Activated CD4-positive, alpha-beta T cell treated with anti-CD3 and anti-CD28 coated beads, Interleukin-2, amount 50 U/mL, for 48 hours (primary cell): Measurements from ENCODE around the gene CUL2.
"Not testable (repeated sequence)": the region's sequence is repeated elsewhere in the genome, so short reads cannot be mapped to it uniquely, and the experiment has no call there.

Experiments used
- DNase-seq, 2 experiments: peaks; one replicate each; pipeline ENCODE4 v3.0.0-alpha.2; 2020

The CUL2 gene

DNA sequence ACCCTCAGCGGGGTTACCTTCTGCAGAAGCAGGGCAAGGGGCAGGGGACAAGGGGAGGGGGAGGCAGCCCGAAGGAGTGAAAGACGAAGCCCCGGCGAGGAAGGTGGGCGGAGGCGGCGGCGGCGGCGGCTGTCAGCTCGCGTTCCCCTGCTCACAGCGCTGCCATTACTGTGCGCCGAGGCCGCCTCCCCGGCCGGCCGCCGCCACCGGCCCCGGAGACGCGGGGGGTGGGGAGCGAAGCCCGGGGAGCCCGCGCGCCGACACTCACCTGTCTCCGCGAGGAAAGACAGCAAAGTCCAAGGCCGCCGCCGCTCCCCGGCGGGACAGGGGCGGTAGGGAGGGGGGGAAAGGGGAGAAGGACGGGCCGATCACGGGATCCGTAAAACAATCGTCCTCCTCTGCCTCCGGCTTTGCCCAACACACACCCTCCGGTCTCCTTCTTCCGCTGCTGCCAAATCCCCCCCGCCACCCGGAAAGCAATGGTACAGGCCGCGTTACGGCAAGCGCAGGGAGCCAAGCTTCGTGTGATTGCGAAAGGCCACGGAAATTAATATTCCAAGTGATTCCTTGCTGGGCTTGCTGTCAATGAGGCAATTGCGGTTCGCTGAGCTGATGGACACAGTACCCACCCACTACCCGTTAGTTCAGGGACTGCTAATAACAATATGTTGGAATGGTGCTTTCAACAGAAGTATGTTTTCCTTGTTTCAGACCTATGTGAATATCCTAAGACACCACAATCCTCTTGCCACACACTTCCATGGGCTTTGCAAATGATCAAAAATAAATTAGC is at the start of gene CUL2:
Gene CUL2 (minus strand): TSS at position 180 of the 793 bp plus-strand sequence. CDS start 19,024 bp downstream, outside the sequence.
- DNase-seq = peak; percentile 91 to 95

DNA sequence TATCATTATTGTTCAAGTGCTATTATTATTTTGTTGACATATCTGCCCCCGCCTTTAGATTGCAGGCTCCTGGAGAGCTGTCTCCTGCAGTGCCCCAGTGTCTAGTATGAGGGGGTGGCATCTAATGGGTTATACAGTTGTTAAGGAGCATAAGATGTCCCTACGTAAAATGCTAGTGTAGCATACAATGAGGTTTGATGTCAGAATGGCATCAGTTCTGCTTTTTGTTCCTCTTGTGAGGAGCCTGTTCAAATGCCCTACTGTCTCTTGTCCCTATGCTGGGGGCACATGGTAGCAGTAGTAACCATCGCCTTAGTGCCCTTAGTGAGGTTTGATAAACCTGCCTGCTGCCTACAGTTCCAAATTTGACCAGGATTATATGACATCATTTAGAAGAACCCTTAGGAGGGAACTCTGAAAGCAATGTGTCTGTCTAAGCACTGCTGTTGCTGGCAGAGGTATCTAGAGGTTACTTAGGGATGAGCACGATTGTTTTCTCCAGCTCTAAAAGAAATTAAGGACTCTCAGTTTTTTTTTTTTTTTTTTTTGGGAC is 46.2 kb upstream of the CUL2 start:
- DNase-seq = no peak

DNA sequence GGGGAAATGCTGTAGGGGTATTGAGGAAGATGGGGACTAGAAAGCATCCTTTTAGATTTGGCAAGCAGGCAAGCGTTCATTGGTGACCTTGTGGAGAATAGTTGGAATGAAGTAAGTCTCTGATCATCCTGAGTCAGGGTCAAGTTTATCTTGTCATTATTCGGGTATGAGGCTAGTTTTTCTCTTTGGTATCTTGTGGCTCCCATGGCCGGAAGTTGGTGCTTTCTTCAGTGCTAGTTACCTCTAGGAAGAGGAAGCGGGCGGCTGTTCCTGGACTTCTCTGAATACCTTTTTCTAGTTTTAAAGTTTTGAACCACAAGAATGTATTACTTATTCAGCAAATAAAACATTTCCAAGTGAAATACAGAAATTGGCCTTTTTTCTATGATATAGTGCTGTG is 45.7 kb upstream of the CUL2 start:
- peak in 1 of 2 experiments; percentile 32 for DNase-seq

DNA sequence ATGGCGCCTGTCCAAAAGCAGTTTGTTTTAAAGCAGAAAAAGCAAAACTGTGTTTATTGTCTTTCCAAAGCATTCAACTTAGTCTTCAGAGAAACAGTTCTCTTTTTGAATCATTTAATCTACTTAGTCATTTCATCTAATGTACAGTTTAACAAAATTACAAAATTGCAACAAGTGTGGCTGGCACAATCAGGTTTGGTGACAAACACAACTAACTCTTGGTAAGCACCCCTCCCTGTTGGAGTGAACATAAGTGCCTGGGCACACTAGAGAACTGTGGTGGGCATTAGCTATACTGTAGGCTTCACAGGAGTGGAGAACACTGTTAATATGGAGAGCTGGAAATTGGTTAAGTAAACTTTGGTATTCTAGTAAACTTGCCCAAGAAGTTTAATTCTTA is 43.4 kb upstream of the CUL2 start:
- DNase-seq = no peak

DNA sequence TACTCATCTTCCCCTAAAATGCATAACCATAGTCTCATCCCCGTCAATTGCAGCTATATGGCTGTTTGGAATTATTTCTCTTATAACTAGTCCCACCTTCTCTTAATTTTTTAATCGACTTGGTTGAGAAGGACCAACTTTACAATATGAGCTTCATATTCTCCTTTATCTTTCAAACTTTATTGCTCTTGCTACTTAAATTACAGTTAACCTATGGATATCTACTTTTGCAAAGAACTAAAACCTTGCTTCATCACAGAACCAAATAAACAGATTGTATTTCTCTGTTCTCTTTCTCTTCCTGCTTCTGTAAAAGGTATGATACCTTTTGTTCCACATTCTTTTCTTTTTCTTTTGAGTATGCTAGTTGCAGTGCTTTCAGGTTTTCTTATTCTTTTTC is 42.6 kb upstream of the CUL2 start:
- no peak for DNase-seq

DNA sequence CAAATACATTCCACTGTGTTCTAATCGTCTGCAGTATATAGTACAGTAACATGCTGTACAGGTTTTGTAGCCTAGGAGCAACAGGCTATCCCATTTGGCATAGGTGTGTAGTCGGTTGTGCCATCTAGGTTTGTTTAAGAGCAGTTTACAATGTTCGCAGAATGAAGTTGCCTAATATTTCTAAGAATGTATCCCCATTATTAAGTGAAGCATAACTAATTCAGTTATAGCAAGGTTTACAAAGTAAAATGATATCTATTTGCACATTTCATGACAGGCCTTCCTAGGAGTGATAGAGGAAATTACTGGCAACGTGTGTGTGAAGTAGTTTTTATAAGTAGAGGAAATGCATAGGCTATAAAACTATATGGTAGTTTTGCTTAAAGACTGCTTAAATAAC is 40.5 kb upstream of the CUL2 start:
- DNase-seq = no peak

DNA sequence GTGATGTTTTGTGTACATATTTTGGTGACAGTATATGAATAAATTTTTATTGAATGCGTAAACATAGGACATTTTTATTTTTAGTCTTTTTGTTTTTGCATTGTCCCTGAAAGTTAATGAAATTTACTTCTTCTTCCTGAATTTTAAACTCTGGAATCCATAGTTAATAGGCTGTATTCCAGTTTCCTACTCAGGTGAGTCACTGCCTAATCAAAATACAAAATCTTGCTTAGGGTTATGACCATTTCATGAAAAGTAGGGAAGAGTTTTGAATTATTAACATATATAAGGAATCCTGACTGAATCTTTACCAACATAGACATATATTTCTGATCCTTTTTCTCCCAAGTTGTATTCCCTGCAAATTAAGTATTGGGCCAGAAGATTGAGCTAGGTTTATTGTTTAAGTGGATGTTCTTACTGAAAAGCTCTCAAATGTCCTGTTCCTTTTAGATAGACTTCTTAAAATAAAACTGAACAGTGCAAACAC is 39.1 kb upstream of the CUL2 start:
- no peak for DNase-seq

DNA sequence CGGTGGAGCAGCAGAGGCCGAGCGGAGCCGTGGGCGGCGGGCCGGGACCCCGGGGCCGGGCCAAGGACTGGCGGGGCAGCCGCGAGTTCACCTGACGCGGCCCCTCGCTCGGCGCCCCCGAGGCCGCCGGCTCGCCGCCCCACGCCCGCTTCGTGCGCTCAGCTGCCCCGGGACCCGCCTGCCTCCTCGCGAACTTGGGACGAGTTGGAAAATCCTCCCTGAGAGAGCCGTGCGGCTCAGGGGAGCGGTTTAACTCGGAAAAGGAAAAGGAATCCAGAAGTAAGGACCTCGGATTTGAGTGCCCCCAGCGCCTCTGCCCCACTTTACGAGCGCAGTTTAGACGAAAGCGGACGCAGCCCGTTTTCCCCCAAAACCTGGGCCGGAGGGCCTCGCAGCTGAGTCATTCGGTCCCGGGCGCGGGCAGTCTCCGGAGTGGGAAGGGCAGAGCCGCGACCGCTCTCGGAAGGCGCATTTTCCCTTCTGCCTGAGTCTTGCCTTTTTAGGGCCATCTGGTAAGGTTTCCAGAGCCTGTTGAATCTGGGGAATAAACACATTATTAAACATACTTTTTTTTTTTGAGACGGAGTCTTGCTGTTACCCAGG is 37.2 kb upstream of the CUL2 start:
- peak; percentile 66 to 75 for DNase-seq

DNA sequence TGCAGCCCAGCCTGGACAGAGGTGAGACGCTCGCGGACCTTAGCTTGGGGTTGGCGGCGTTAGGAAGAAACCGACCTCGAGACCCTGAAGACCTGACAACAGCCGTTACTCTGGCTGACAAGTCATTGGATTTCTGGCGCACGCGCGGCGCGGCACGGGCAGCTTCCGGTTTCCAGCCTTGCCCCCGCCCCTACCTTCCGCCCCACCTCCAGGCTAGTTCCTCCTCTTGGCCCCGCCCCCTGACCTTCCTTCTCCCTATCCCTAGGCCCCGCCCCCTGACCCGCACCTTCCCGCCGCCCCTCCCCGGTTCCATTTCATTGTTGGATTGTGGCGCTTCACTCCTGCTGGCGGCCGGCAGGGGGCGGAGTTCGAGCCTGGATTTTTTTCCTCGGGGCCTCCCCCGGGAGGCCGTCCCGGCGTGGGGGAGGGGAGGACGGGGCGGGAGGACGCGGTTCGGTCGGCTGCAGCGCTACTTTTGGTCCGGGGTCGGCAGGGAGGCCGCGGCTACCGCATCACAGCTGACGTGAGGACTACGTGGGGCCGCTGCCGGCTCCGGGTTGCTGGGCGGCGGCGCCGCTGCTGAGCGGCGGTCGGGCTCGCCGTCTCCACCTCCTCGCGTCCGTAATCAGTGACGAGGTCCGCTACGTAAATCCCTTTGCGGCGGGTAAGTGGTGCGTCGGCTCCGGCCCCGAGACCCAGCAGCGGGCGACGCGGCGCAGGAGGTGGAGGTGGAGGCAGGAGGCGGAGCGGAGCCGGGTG is 36.6 kb upstream of the CUL2 start, which contains the start of gene CREM:
Gene CREM (plus strand): TSS at position 317 of the 759 bp plus-strand sequence. CDS start 10,990 bp downstream, outside the sequence.
- DNase-seq = peak; percentile 100

DNA sequence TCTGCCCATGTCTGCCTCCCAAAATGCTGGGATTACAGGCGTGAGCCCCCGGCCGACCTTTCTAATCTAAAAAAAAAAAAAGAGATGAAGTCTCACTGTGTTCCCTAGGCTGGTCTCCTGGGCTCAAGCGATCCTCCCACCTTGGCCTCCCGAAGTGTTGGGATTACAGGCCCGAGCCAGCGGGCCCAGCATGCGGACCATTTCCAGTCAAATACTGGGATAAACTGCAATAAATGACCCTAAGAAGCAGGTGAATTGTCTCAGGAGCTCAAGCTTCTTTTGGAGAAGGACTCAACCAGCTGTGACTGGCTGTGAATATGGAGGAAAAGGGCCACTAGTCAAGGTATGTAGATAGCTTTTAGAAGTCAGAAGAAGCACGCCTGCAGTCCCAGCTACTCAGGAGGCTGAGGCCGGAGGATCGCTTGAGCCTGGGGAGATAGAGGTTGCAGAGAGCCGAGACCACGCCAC is 36.0 kb upstream of the CUL2 start:
- no peak for DNase-seq

DNA sequence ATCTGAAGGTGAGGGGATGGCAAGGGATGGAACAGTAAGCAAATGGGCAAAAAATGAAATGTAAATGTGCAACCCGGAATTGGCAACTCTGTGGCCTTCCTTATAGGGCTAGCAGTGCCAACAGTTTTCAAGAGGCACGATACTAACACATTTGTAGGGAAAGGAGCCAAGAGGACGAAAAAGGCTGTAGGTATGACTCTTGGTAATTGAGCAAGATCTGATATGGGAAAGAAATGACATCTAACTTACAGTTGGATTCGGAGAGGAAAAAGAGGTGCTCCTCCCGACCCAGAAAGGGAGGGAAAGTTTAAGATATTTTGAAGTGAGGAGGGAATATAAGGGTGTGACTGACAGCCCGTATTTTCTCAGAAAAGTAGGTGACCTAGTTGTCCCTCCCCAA is 34.4 kb upstream of the CUL2 start:
- DNase-seq = no peak

DNA sequence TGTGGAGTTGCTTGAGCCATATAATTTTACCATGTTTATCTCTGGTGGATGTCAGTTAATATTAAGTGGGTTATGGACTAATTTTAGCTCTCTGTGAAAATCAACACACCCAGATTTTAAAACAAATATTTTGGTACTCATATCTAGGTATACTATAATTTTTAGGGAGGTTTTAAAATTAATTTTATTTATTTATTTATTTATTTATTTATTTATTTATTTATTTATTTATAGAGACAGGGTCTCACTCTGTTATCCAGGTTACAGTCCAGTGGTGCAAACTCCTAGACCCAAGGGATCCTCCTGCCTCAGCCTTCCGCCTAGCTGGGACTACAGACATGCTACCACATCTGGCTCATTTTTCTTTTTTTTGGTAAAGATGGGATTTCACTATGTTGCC is 29.2 kb upstream of the CUL2 start:
- DNase-seq = no peak

DNA sequence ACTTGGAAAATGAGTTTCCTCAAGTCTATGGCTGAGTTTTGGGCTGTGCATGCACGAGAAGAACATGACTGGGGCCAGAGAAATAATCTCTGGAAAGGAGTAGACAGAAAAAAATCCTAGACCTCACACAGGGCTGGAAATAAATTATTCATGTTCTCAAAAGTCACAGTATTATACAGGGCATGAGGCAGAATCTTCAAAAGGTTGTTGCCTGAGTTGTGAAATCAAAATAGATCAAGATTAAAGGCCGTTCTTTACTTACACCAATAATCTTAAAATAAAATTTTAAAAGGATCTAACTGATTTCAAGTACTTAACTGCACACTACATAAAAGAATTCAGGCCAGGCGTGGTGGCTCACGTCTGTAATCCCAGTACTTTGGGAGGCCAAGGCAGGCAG is 22.4 kb upstream of the CUL2 start:
- DNase-seq = no peak

DNA sequence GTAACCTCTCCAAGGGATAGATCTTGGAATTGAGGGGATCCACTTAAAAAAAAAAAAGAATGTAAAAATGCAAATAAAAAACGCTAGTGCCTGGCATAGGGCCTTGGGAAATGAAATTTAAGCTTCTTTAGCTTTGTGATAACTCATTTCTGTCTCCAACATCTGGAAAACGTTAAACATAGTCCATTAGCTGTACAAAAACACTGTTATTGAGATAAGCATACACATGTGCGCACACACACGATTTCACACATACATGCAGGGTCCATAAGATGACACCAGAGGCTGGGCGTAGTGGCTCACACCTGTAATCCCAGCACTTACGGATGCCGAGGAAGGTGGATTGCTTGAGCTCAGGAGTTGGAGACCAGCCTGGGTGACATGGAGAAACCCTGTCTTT is 13.7 kb upstream of the CUL2 start:
- no peak for DNase-seq

DNA sequence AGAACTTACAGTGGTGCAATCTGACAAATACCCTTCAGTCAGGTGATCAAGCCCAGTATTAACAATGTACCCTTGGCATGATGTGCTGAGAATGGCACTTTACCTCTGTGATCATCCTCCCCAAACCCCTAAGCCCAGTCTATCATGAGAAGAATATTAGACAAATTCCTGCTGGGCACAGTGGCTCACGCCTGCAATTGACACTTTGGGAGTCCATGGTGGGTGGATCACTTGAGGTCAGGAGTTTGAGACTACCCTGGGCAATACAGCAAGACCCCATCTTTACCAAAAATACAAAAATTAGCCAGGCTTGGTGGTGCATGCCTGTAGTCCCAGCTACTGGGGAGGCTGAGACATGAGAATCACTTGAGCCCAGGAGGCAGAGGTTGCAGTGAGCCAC is 7.4 kb upstream of the CUL2 start:
- DNase-seq = no peak

DNA sequence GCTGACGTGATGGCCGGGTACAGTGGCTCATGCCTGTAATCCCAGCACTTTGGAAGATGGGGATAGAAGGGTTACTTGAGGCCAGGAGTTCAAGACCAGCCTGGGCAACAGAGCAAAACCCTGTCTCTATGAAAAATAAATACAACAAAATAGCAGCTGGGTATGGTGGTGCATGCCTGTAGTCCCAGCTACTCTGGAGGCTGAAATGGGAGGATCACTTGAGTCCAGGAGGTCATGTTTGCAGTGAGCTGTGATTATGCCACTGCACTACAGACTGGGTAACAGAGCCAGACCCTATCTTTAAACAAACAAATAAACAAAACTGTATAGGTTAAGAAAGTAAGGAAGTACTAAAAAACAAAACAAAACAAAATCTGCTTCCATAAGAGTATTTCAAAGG is 6.2 kb upstream of the CUL2 start:
- no peak for DNase-seq

DNA sequence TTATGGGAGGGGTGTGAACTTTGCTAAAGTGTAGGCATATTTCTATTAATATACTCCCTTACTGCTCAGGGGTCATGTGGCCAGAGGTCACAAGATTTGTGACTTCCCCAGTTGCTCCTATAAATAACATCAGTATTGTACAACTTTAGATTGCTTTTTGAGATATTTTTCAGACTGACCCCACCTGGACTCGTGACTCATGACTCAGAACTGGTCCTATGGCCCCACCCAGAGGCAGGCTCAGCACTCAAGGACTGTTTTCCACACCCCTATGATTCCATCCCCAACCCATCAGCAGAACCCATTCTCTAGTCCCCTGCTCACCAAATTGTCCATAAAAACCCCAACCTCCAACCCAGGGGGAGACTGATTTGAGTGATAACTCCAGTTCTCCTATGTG is 2.7 kb upstream of the CUL2 start:
- DNase-seq = no peak

DNA sequence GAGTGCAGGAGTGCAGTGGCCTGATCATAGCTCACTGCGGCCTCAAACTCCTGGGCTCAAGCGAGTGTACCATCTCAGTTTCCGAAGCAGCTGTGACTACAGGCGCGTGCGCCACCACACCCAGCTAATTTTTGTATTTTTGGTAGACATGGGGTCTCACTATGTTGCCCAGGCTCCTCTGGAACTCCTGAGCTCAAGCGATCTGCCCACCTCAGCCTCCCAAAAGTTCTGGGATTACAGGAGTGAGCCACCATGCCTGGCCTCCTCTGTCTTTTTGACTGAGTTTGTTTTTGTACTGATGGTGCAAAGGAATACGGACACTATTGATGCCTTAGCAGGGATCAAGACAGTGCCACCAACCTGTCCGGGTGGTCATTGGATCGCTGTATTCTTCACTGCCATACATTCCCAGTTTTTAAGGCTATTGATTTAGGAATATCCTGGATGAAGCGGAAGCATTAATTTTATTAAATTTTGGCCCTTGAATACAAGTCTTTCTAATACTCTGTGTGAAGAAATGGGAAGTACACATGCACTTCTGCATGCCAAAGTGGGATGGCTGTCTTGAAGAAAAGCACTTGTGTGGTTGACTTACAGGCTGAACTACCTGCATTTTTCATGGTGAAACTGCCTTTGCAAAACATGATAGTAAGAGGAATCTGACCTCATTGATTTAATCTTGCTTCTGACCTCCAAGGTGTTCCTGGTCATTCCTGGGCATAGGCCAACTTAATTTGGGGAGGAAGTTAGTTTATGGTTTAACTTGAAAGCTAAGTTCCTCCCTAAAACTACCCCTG is 2.1 kb upstream of the CUL2 start:
- DNase-seq = no peak

DNA sequence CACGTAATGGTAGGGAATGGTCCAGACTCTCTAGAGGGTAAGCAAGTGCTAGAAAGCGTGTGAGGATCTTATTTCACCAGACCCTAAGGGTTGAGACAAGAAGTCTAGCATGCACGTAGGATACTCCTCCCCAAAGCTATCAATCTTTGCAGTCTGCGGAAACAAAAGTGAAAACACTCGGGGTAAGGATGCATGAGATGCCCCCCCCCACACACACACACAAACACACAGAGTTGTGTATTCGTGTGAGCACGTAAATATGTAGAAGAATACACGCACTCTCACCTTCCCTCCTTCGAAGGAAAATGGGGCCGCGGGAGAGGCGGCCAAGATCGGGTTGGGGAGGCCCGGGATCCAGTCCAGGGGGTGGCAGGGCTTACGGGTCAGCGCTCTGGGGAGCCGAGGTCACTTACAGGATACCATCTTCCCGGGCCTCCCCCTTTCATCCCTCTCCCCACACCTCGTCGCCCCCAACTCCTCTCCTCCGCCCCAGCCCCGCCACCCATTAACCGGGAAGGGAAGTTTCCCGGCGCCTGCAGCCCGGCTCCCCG is 455 bp downstream of the CUL2 start:
- DNase-seq = no peak

DNA sequence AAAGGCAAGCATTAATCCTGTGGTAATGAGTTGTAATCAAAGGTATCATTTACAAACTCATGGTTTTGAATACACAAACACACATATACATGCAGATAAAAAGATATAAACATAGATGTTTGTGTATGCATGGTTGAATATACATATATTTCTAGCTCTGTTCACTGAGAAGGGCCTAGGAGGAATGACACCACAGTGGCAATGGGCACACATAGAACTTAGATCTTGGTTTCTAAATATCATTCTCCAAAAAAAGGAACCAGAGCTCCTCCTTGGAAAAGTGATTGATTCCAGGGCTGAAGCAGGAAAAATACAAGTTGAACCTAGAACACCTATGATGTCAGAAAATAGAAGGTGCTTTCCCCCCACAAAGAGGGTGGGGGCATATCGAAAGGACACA is 6.9 kb downstream of the CUL2 start:
- no peak for DNase-seq

DNA sequence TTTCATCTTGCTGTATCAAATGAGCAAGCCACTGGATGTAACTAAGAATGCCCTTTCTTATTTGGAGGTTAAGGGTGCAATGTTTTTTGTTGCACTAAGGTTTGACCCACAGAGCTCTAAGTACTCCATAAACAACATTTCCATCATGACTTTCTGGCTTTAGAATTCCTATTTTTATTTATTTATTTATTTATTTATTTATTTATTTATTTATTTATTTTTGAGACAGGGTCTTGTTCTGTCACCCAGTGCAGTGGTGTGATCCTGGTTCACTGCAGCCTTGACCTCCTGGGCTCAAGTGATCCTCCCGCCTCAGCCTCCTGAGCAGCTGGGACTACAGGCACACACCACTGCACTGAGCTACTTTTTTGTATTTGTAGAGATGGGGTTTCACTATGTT is 9.9 kb downstream of the CUL2 start:
- not testable (repeated sequence) for DNase-seq

DNA sequence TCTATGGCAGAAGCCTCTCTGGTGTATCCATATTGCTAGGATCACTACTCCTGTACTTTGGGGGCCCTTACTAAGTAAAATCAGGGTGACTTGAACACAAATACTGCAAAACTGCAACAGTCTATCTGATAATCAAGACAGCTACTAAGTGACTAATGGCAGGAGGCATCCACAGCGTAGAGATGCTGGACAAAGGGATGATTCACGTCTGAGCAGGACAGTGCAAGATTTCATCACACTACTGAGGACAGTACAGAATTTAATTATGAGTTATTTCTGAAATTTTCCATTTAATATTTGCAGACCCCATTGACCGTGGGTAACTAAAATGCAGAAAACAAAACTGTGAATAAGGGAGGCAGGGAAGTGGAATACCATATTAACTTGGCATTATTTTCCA is 10.4 kb downstream of the CUL2 start:
- no peak for DNase-seq
